GM12874 (cell line): ENCODE data around the gene ASAP3.

Experiments
- TF ChIP-seq, protein P1 (sequence below): IDR thresholded peaks from 2 replicates; pipeline ENCODE4 v1.5.1; 2011; ENCODE audit warnings: low read depth, mild to moderate bottlenecking, control low read depth, low read length, moderate library complexity; ENCODE audit not compliant: insufficient read depth

ASAP3 gene

DNA sequence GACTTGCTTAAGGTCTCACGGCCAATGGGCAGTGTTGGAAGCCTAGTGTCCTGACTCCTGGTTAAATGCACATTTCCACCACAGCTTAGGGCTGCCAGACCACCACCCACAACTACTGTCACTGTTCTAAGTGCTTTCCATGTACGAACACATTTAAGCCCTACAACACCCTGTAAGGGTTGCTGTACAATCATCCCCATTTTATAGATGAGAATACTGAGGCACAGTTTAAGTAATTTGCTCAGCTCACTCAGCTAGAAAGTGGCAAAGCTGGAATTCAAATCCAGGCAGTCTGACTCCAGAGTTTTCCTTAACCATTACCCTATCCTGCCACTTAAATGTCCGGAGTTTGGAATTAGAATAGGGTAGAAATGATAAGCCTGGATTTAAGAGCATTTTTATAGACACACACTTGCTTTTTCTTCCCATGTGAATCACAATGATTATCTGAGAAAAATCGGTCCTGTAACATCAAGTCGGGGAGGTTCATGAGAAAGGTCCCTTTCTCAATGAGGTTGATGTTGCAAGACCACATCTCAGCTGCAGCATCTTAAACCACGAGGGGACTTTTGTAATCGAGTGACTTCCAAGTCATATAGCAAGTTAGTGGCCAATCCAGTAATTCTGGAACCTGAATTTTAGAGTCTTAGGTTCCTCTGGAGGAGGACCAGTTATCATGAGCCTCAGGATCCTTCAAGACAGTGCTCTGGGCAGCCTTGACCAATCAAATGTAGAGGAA lies 38.4 kb upstream of the ASAP3 start:
- TF ChIP-seq, protein P1, sequence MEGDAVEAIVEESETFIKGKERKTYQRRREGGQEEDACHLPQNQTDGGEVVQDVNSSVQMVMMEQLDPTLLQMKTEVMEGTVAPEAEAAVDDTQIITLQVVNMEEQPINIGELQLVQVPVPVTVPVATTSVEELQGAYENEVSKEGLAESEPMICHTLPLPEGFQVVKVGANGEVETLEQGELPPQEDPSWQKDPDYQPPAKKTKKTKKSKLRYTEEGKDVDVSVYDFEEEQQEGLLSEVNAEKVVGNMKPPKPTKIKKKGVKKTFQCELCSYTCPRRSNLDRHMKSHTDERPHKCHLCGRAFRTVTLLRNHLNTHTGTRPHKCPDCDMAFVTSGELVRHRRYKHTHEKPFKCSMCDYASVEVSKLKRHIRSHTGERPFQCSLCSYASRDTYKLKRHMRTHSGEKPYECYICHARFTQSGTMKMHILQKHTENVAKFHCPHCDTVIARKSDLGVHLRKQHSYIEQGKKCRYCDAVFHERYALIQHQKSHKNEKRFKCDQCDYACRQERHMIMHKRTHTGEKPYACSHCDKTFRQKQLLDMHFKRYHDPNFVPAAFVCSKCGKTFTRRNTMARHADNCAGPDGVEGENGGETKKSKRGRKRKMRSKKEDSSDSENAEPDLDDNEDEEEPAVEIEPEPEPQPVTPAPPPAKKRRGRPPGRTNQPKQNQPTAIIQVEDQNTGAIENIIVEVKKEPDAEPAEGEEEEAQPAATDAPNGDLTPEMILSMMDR, result no peak

DNA sequence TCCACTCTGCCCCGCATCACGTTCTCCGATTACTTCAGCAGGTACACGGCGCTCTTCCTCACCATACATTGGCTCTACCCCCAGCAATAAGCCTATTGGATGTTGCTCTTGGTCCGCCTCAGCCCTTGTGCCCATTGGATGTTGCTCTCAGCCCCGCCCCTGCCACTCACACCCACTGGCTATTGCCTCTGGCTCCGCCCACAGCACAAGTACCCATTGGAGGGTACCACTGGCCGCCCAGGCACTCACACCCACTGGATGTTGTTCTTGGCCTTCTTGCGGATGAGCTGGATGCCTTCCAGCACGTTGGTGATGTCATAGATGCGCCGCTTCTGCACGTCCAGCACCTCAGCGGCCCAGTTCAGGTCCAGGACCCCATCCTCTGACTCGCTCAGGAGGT lies 37.6 kb upstream of the ASAP3 start:
- TF ChIP-seq, protein P1, result no peak

DNA sequence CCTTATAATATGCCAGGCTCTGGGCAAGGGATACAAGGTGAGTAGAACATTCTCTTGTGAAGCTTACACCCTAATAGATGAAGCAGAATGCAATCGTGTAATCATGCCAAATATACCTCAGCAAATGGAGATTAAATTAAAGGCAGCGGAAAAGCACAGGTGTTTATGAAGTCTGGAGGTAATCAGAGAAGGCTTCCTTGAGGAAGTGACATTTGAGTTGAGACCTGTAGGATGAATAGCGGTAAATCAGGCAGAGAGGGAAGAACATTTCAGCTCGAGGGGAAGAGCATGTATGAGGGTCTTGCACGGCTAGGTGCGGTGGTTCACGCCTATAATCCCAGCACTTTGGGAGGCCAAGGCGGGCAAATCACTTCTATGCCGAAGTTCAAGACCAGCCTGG lies 33.6 kb upstream of the ASAP3 start:
- TF ChIP-seq, protein P1, result no peak

DNA sequence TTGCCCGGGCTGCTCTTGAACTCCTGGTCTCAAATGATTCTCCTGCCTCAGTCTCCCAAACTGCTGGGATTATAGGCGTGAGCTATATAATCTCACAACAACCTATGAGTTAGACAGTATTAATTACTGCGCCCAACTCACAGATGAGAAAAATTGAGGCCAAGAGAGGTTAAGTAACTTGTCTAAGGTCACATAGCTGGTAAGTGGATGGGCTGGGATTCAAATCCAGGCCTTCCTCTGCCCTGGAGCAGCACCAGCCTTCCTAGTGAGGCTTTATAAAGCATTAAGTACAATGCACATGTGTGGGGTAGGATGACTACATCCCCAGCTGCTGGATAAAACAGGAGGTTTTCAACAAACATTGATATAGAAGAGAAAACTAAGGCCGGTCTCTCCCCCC lies 31.9 kb upstream of the ASAP3 start:
- TF ChIP-seq, protein P1, result no peak

DNA sequence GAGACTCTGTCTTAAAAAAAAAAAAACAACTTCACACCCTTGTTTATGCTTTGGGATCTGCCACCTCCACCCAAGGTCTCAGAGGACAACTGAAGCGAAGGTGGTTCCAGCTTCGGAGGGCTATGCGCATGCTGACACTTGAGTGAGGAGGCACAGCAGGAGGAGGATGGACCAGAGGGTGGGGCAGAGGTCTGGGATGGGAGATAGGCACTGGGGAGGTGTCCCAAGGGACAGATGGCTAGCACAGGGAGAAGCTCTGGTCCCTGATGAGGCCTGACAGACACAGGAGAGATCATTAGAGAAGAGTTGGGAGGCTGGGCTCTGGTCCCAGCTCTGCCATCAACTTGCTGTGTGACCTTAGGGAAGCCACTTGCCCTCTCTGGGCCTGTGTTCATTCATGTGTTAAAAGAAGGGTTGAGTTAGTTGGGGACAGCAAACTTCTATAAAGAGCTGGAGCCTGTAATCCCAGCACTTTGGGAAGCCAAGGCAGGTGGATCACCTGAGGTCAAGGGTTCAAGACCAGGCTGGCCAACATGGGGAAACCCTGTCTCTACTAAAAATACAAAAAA lies 30.2 kb upstream of the ASAP3 start:
- TF ChIP-seq, protein P1, result no peak

DNA sequence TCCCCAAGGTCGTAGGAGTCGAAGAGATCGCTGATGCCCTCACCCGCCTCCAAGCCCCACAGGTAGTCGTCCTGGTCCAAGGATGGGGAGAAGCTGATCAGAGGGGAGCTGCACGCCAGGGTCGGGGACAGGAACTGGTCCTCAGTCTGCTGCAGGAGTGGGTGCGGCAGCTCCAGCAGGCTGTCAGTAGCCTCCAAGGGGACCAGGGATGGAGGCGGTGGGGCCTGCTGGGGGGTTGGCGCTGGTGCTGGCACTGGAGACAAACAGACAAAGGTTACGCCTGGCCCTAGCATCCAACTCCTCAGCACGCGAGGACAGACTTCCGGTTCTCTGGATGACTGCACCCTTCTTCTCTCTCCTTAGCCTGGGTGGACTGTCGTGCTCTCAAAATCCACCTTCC lies 25.9 kb upstream of the ASAP3 start:
- TF ChIP-seq, protein P1, result no peak

DNA sequence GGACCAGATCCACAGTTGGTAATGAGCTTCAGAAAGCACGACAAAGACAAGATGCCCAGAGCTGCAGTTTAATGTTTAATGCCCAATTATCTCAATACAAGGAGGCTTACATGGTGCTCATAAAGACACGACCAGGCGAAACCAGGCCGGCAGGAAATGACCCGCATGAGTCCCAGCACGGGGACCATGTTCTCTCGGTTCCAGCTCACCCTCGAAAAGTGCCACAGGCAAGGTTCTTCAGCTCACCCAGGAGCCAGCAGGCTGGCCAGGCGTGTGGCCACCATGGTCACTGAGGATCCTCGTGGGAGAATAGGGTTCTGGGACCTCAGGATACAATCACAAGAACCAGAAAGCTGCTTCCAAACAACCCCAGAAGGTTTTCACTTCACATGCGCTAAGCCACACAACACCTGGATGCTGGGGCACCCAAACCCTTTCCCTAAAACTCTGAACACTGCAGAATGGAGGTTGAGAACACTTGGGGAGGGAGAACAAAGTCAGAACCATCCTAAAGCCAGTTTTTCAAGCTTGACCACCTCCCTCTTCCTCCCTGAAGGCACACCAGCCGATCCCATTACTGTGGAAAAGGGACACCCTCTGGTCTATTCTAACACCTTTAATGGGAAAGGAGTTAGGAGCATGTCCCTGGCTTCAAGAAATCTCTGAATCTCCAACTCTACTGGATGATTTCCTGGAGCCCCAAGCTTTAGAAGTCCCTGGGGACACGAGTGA lies 22.6 kb upstream of the ASAP3 start:
- TF ChIP-seq, protein P1, result no peak
